K562 (cell line): ENCODE results near the gene MFAP1. TPM values are rescaled to one million over a fixed set of nuclear protein-coding genes. Genes with fewer than 3 reads are reported as not detected.

Experiments
- ARID1B ChIP-seq: fragments of 450-650 bp; IDR thresholded peaks from 2 replicates; pipeline ENCODE4 v1.6.1; 2016; ENCODE audit warnings: antibody characterized with exemption, mild to moderate bottlenecking, inconsistent platforms
- CBX2 ChIP-seq: fragments of 200-600 bp; sonication (generic); IDR thresholded peaks from one replicate; pipeline ENCODE4 v1.6.1; 2012; ENCODE audit warnings: mild to moderate bottlenecking, low read length, inconsistent platforms; ENCODE audit not compliant: insufficient read depth, poor library complexity, severe bottlenecking
- EP300 ChIP-seq: IDR thresholded peaks from 2 replicates; pipeline ENCODE4 v1.6.1; 2012; ENCODE audit warnings: low read length, improper control_type of control experiment
- FIP1L1 ChIP-seq: fragments of 200-400 bp; formaldehyde crosslinking; IDR thresholded peaks from 2 replicates; pipeline ENCODE4 v1.6.1; 2018; ENCODE audit warnings: mild to moderate bottlenecking, low read depth, low read length; ENCODE audit not compliant: poor library complexity, severe bottlenecking
- HIVEP1 ChIP-seq: fragments of 250-450 bp; sonication (Bioruptor Pico); IDR thresholded peaks from 2 replicates; pipeline ENCODE4 v1.4.0; 2020; ENCODE audit warnings: mild to moderate bottlenecking
- HNRNPL ChIP-seq: fragments of 200-400 bp; formaldehyde crosslinking; IDR thresholded peaks from 2 replicates; pipeline ENCODE4 v1.6.1; 2017; ENCODE audit warnings: low read depth, mild to moderate bottlenecking, low read length
- IRF9 ChIP-seq: fragments of 450-650 bp; IDR thresholded peaks from 2 replicates; pipeline ENCODE4 v1.6.1; 2016; ENCODE audit warnings: missing biosample characterization, missing genetic modification characterization
- NR2C2 ChIP-seq, 2 experiments: fragments of 200-800 bp in 1 of 2; sonication (Bioruptor generic) in 1 of 2; sonication (generic) in 1 of 2; formaldehyde crosslinking in 1 of 2; IDR thresholded peaks; 2 replicates each; pipeline versions ENCODE4 v1.6.1 to v1.8.0; 2016 to 2022; ENCODE audit warnings: mild to moderate bottlenecking in 1 of 2, missing compliant biosample characterization in 1 of 2, missing genetic modification characterization in 1 of 2, missing genetic modification reagents in 1 of 2
- SNAPC5 ChIP-seq: fragments of 250-450 bp; sonication (Bioruptor Pico); IDR thresholded peaks from 2 replicates; pipeline ENCODE4 v1.8.0; 2021; ENCODE audit warnings: moderate library complexity, mild to moderate bottlenecking, inconsistent platforms
- TFAM ChIP-seq: fragments of 250-450 bp; sonication (Bioruptor Pico); conservative IDR thresholded peaks from 2 replicates; pipeline ENCODE4 v1.5.0; 2021; ENCODE audit warnings: mild to moderate bottlenecking, moderate library complexity
- THAP12 ChIP-seq: fragments of 250-450 bp; sonication (Bioruptor Pico); IDR thresholded peaks from 2 replicates; pipeline ENCODE4 v1.9.0; 2021; ENCODE audit warnings: mild to moderate bottlenecking, inconsistent platforms
- YY1 ChIP-seq, 3 experiments: IDR thresholded peaks; 2 replicates each; pipeline ENCODE4 v1.6.1; 2011; ENCODE audit warnings: low read length in 2 of 3, mild to moderate bottlenecking in 2 of 3, moderate library complexity in 2 of 3, borderline replicate concordance in 1 of 3, control low read depth in 1 of 3, low read depth in 1 of 3; ENCODE audit not compliant: insufficient read depth in 3 of 3, insufficient replicate concordance in 2 of 3, control insufficient read depth in 1 of 3, insufficient read length in 1 of 3; ENCODE audit errors: extremely low read depth in 1 of 3
- ZNF551 ChIP-seq: fragments of 250-450 bp; sonication (Bioruptor Pico); IDR thresholded peaks from 2 replicates; pipeline ENCODE4 v1.5.0; 2021; ENCODE audit warnings: mild to moderate bottlenecking, moderate library complexity
- polyA plus RNA-seq, 8 experiments: library from polyadenylated mRNA; depleted of rRNA in 4 of 8; stranded (reverse) in 5 of 8; unstranded in 3 of 8; fragments of >200 nt; fragmentation: Nextera tagmentation in 2 of 8; fragmentation: Illumina TruSeq in 1 of 8; extraction: Ambion mirVana in 2 of 8; extraction: Trizol in 1 of 8; gene quantifications; 2 replicates each; pipeline versions ENCODE4 v1.2.1 to v1.2.3, GENCODE V29; 2011 to 2014; ENCODE audit warnings: inconsistent platforms in 1 of 8, missing spikeins in 1 of 8
- total RNA-seq, 7 experiments: library from RNA; depleted of rRNA in 6 of 7; stranded (reverse); fragments of >200 nt in 6 of 7; fragmentation: Illumina TruSeq in 2 of 7; extraction: Trizol in 2 of 7; gene quantifications; 2 replicates each; pipeline versions ENCODE4 v1.2.1 to v1.2.3, GENCODE V29; 2011 to 2021; ENCODE audit warnings: low replicate concordance in 1 of 7
- TF ChIP-seq, protein P1 (sequence below): fragments of 250-450 bp; sonication (Bioruptor Pico); IDR thresholded peaks from 2 replicates; pipeline ENCODE4 v1.8.0; 2021; ENCODE audit warnings: mild to moderate bottlenecking, moderate library complexity
- TF ChIP-seq, protein P2 (sequence below): fragments of 450-650 bp; IDR thresholded peaks from 2 replicates; pipeline ENCODE4 v1.6.1; 2014; ENCODE audit warnings: low read depth, mild to moderate bottlenecking, moderate library complexity, borderline replicate concordance

MFAP1 gene
- total and polyA plus RNA-seq, 9 of the 15 experiments (the other 6 are each of a cell fraction or from before 2014, with no cell fraction given) = 34.9 to 64.1 (median 48.2) TPM

- no peak for TF ChIP-seq TFAM (CRISPR knock-in tag)
- TF ChIP-seq IRF9 = peak; percentile 9; the same call in 1 of the 2 replicates
- TF ChIP-seq ARID1B = peak; percentile 34; the same call in 1 of the 2 replicates
- no peak for TF ChIP-seq HIVEP1 (CRISPR knock-in tag)
- TF ChIP-seq SNAPC5 = no peak
- TF ChIP-seq CBX2 = no peak
- no peak for TF ChIP-seq HNRNPL
- peak; percentile 68; the same call in 1 of the 2 replicates for TF ChIP-seq THAP12 (CRISPR knock-in tag)
- no peak for TF ChIP-seq FIP1L1
- no peak for TF ChIP-seq ZNF551
- TF ChIP-seq EP300 = peak; percentile 17; the same call in 1 of the 2 replicates
- TF ChIP-seq, protein P1, sequence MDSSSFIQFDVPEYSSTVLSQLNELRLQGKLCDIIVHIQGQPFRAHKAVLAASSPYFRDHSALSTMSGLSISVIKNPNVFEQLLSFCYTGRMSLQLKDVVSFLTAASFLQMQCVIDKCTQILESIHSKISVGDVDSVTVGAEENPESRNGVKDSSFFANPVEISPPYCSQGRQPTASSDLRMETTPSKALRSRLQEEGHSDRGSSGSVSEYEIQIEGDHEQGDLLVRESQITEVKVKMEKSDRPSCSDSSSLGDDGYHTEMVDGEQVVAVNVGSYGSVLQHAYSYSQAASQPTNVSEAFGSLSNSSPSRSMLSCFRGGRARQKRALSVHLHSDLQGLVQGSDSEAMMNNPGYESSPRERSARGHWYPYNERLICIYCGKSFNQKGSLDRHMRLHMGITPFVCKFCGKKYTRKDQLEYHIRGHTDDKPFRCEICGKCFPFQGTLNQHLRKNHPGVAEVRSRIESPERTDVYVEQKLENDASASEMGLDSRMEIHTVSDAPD (CRISPR knock-in tag) = 0 out of 2 replicates have a peak, but pooled peaks have one; percentile 30
- TF ChIP-seq YY1 (IDR thresholded peaks at IDR 0.05; ENCODE audit: borderline replicate concordance in 1 of 3, control insufficient read depth in 1 of 3, extremely low read depth in 1 of 3, insufficient read depth in 3 of 3, insufficient read length in 1 of 3, insufficient replicate concordance in 2 of 3, low read depth in 1 of 3, low read length in 2 of 3) = peak in 2 of 3 experiments; percentile 31 to 48
- TF ChIP-seq, protein P2, sequence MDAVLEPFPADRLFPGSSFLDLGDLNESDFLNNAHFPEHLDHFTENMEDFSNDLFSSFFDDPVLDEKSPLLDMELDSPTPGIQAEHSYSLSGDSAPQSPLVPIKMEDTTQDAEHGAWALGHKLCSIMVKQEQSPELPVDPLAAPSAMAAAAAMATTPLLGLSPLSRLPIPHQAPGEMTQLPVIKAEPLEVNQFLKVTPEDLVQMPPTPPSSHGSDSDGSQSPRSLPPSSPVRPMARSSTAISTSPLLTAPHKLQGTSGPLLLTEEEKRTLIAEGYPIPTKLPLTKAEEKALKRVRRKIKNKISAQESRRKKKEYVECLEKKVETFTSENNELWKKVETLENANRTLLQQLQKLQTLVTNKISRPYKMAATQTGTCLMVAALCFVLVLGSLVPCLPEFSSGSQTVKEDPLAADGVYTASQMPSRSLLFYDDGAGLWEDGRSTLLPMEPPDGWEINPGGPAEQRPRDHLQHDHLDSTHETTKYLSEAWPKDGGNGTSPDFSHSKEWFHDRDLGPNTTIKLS = peak; percentile 89
- TF ChIP-seq NR2C2 (CRISPR knock-in tag; IDR thresholded peaks at IDR 0.05) = peak; percentile 48; the same call in 1 of the 2 replicates
- TF ChIP-seq NR2C2 (tag; IDR thresholded peaks at IDR 0.05) = peak; percentile 66
These were observed at the start of gene MFAP1 (continued) for GRCh38 chr15:43824302-43825246.
